K562 (cell line): ENCODE data around the gene IL7R. TPM values are rescaled to one million over a fixed set of nuclear protein-coding genes. Genes with fewer than 3 reads are reported as not detected.

Experiments used
- BCLAF1 ChIP-seq, 2 experiments: fragments of 450-650 bp in 1 of 2; IDR thresholded peaks; 2 replicates each; pipeline ENCODE4 v1.6.1; 2011 to 2017; ENCODE audit warnings: low read depth in 2 of 2, antibody characterized with exemption in 1 of 2, borderline replicate concordance in 1 of 2, low read length in 1 of 2, mild to moderate bottlenecking in 1 of 2, mixed read lengths in 1 of 2; ENCODE audit not compliant: control insufficient read depth in 1 of 2
- BCOR ChIP-seq: fragments of 450-650 bp; IDR thresholded peaks from 2 replicates; pipeline ENCODE4 v1.6.1; 2016
- CBFA2T3 ChIP-seq: fragments of 450-650 bp; IDR thresholded peaks from 2 replicates; pipeline ENCODE4 v1.6.1; 2017
- CTCF ChIP-seq, 3 experiments: IDR thresholded peaks in 2 of 3; conservative IDR thresholded peaks in 1 of 3; 2 replicates each; pipeline ENCODE4 v1.5.1; 2011 to 2012; ENCODE audit warnings: low read length in 3 of 3, mild to moderate bottlenecking in 3 of 3, control low read depth in 2 of 3, improper control_type of control experiment in 1 of 3, inconsistent platforms in 1 of 3, low read depth in 1 of 3, mixed read lengths in 1 of 3, moderate library complexity in 1 of 3; ENCODE audit not compliant: insufficient read depth in 2 of 3
- GTF2F1 ChIP-seq: IDR thresholded peaks from 2 replicates; pipeline ENCODE4 v1.6.1; 2011; ENCODE audit warnings: low read depth, low read length, improper control_type of control experiment
- HNRNPLL ChIP-seq: fragments of 200-400 bp; formaldehyde crosslinking; IDR thresholded peaks from 2 replicates; pipeline ENCODE4 v1.6.1; 2017; ENCODE audit warnings: low read length, low read depth, mild to moderate bottlenecking; ENCODE audit not compliant: poor library complexity, severe bottlenecking
- RAD21 ChIP-seq, 2 experiments: fragments of 250-450 bp in 1 of 2; fragments of 450-650 bp in 1 of 2; sonication (Bioruptor Pico) in 1 of 2; formaldehyde crosslinking in 1 of 2; IDR thresholded peaks in 1 of 2; conservative IDR thresholded peaks in 1 of 2; 2 replicates each; pipeline versions ENCODE4 v1.4.0 to v1.8.0; 2020 to 2022; ENCODE audit warnings: mild to moderate bottlenecking in 2 of 2, moderate library complexity in 1 of 2
- REST ChIP-seq, 2 experiments: fragments of 450-650 bp; formaldehyde crosslinking in 1 of 2; IDR thresholded peaks; 2 replicates each; pipeline versions ENCODE4 v1.4.0 to v1.6.1; 2014 to 2020; ENCODE audit warnings: mild to moderate bottlenecking in 2 of 2, borderline replicate concordance in 1 of 2, low read depth in 1 of 2
- RFX1 ChIP-seq: fragments of 450-650 bp; IDR thresholded peaks from 2 replicates; pipeline ENCODE4 v1.6.1; 2016; ENCODE audit warnings: mild to moderate bottlenecking, moderate library complexity
- SP2 ChIP-seq: IDR thresholded peaks from 2 replicates; pipeline ENCODE4 v1.6.1; 2011; ENCODE audit warnings: mild to moderate bottlenecking, low read depth, low read length, moderate library complexity; ENCODE audit not compliant: poor library complexity, severe bottlenecking; ENCODE audit errors: extremely low read depth
- SPI1 ChIP-seq: IDR thresholded peaks from 2 replicates; pipeline ENCODE4 v1.6.1; 2011; ENCODE audit warnings: low read depth, low read length, control low read depth, borderline replicate concordance
- ZFP36 ChIP-seq: fragments of 150-350 bp; IDR thresholded peaks from 2 replicates; pipeline ENCODE4 v1.6.1; 2018; ENCODE audit warnings: low read length, low read depth; ENCODE audit not compliant: partially characterized antibody
- polyA plus RNA-seq, 8 experiments: library from polyadenylated mRNA; depleted of rRNA in 4 of 8; stranded (reverse) in 5 of 8; unstranded in 3 of 8; fragments of >200 nt; fragmentation: Nextera tagmentation in 2 of 8; fragmentation: Illumina TruSeq in 1 of 8; extraction: Ambion mirVana in 2 of 8; extraction: Trizol in 1 of 8; gene quantifications; 2 replicates each; pipeline versions ENCODE4 v1.2.1 to v1.2.3, GENCODE V29; 2011 to 2014; ENCODE audit warnings: inconsistent platforms in 1 of 8, missing spikeins in 1 of 8
- total RNA-seq, 7 experiments: library from RNA; depleted of rRNA in 6 of 7; stranded (reverse); fragments of >200 nt in 6 of 7; fragmentation: Illumina TruSeq in 2 of 7; extraction: Trizol in 2 of 7; gene quantifications; 2 replicates each; pipeline versions ENCODE4 v1.2.1 to v1.2.3, GENCODE V29; 2011 to 2021; ENCODE audit warnings: low replicate concordance in 1 of 7

IL7R gene
- total and polyA plus RNA-seq, 9 of the 15 experiments (the other 6 are each of a cell fraction or from before 2014, with no cell fraction given): 0.04 to 0.98 (median 0.09) TPM; not detected in 3

- TF ChIP-seq BCLAF1 (IDR thresholded peaks at IDR 0.05; ENCODE audit: borderline replicate concordance in 1 of 2, control insufficient read depth in 1 of 2, low read depth in 2 of 2, low read length in 1 of 2): no peak
- TF ChIP-seq GTF2F1: no peak
- no peak for TF ChIP-seq SPI1
- no peak for TF ChIP-seq BCOR
- TF ChIP-seq CBFA2T3: peak; percentile 23; the same call in 1 of the 2 replicates
- TF ChIP-seq REST (IDR thresholded peaks at IDR 0.05; ENCODE audit: borderline replicate concordance): peak; percentile 20; the same call in 1 of the 2 replicates
- TF ChIP-seq REST (CRISPR knock-in tag; IDR thresholded peaks at IDR 0.05; ENCODE audit: low read depth): no peak
- TF ChIP-seq RAD21 (CRISPR knock-in tag; conservative IDR thresholded peaks at IDR 0.05 in 1 of 2, IDR thresholded peaks at IDR 0.05 in 1 of 2): peak in 1 of 2 experiments; percentile 46; a peak in 2 of 4 replicates
- no peak for TF ChIP-seq SP2
- peak; percentile 33; the same call in 1 of the 2 replicates for TF ChIP-seq RFX1
- no peak for TF ChIP-seq HNRNPLL
- TF ChIP-seq ZFP36: peak; percentile 78
- peak; percentile 76 to 82 (median 78) for TF ChIP-seq CTCF (IDR thresholded peaks at IDR 0.05 in 2 of 3, conservative IDR thresholded peaks at IDR 0.05 in 1 of 3; ENCODE audit: insufficient read depth in 2 of 3, low read depth in 1 of 3, low read length in 3 of 3)
Measured at GRCh38 chr5:35815089-35815936, 41.4 kb upstream of the IL7R start (continued).
